GM10266 (cell line): ENCODE measurements around the gene KANK2.

Source experiments
- DNase-seq: peaks from one replicate; pipeline ENCODE4 v3.0.0; 2012; ENCODE audit errors: extremely low spot score
- CTCF ChIP-seq: IDR thresholded peaks from 2 replicates; pipeline ENCODE4 v1.5.1; 2012; ENCODE audit warnings: mild to moderate bottlenecking, low read depth; ENCODE audit not compliant: control insufficient read depth, insufficient read depth; ENCODE audit errors: missing control alignments

The KANK2 gene

GRCh38 chr19:11240008-11240444 lies 42.7 kb upstream of the KANK2 start:
- DNase-seq = no peak
- no peak for TF ChIP-seq CTCF

GRCh38 chr19:11239377-11240000 lies 42.1 kb upstream of the KANK2 start, which contains the start of gene ANGPTL8:
Gene ANGPTL8 (plus strand): TSS chr19:11239619. CDS start chr19:11239638, 19 bp downstream.
- no peak for DNase-seq
- no peak for TF ChIP-seq CTCF

- no peak for DNase-seq
- TF ChIP-seq CTCF = no peak
Measured at GRCh38 chr19:11238781-11239376, 41.5 kb upstream of the KANK2 start.

- TF ChIP-seq CTCF = no peak
- DNase-seq = no peak
Measured at GRCh38 chr19:11238041-11238440, 40.7 kb upstream of the KANK2 start.

GRCh38 chr19:11237321-11237720 lies 40.0 kb upstream of the KANK2 start:
- no peak for TF ChIP-seq CTCF
- no peak for DNase-seq

GRCh38 chr19:11236324-11237301 lies 39.3 kb upstream of the KANK2 start:
- DNase-seq = no peak
- TF ChIP-seq CTCF = no peak
